ENCODE results near the gene SHROOM3.

DNA sequence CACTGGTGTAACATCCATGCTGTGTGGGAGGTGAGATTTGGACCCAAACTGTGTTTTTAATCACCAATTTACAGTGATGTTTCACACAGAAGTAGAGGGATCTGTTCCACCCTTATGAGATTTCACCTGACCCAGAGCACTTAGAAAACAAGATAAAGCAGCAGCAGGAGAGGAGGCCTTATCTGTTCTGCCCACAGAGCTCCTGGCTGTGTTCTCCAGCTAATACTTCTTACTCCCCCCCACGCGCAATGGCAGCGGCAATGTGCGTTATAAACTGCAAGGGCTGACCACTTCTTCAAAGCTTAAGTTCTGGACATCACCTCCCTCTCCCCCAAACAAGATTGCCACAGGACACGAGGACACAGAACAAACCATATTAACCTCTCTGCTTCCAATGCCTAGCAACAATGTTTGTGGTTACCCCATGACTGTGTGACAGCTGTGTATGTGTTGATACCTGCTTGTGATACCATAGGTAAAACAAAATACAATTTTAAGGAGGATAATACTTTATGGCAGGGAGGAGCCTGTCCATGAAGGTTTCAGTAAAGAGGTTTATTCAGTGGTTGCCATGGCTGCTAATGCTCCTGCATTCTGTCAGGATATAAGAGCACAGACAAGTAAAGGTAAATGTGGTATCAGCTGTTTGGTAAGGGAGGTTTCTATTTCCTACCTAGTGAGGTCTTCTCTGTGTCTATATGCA lies 252.9 kb downstream of the SHROOM3 start:
- TF ChIP-seq TGIF2 (CRISPR knock-in tag; IDR thresholded peaks at IDR 0.05) = no peak
- no peak for TF ChIP-seq IRF1 (CRISPR knock-in tag; IDR thresholded peaks at IDR 0.05; ENCODE audit: low read depth)
- TF ChIP-seq ATF7-NPFF (CRISPR knock-in tag; IDR thresholded peaks at IDR 0.05; ENCODE audit: low read depth) = no peak
- no peak for TF ChIP-seq USF2 (IDR thresholded peaks at IDR 0.05; ENCODE audit: low read depth, low read length)
- no peak for TF ChIP-seq USF2 (CRISPR knock-in tag; IDR thresholded peaks at IDR 0.05; ENCODE audit: borderline replicate concordance)
- no peak for TF ChIP-seq RBM39 (IDR thresholded peaks at IDR 0.05; ENCODE audit: low read depth, low read length, poor library complexity, severe bottlenecking)
- TF ChIP-seq POLR2AphosphoS5 (IDR thresholded peaks at IDR 0.05; ENCODE audit: low read depth, low read length) = no peak
- TF ChIP-seq MAZ (IDR thresholded peaks at IDR 0.05; ENCODE audit: borderline replicate concordance, low read depth, low read length) = no peak
- TF ChIP-seq MAZ (CRISPR knock-in tag; IDR thresholded peaks at IDR 0.05; ENCODE audit: low read depth) = no peak

Data from HepG2 (cell line).